IPS-18a (cell line): ENCODE data around the gene SPRED3.
"Not testable (repeated sequence)": the region's sequence is repeated elsewhere in the genome, so short reads cannot be mapped to it uniquely, and the experiment has no call there.

Experiments
- H3K27ac ChIP-seq: one replicate; pipeline ENCODE4 v1.5.1; 2013; ENCODE audit warnings: low read length
- H3K27me3 ChIP-seq: one replicate; pipeline ENCODE4 v1.6.1; 2013; ENCODE audit warnings: mild to moderate bottlenecking, low read length; ENCODE audit not compliant: control insufficient read depth, insufficient read depth
- H3K36me3 ChIP-seq: one replicate; pipeline ENCODE4 v1.6.1; 2013; ENCODE audit warnings: low read depth, low read length; ENCODE audit not compliant: control insufficient read depth
- H3K4me1 ChIP-seq: one replicate; pipeline ENCODE4 v1.6.1; 2013; ENCODE audit warnings: low read depth, low read length; ENCODE audit not compliant: control insufficient read depth
- H3K4me3 ChIP-seq: one replicate; pipeline ENCODE4 v1.5.1; 2013; ENCODE audit warnings: low read length
- H3K9ac ChIP-seq: one replicate; pipeline ENCODE4 v1.6.1; 2013; ENCODE audit warnings: mild to moderate bottlenecking, low read length, moderate library complexity
- H3K9me3 ChIP-seq: one replicate; pipeline ENCODE4 v1.6.1; 2013; ENCODE audit warnings: low read depth, low read length; ENCODE audit not compliant: control insufficient read depth

SPRED3 gene

DNA sequence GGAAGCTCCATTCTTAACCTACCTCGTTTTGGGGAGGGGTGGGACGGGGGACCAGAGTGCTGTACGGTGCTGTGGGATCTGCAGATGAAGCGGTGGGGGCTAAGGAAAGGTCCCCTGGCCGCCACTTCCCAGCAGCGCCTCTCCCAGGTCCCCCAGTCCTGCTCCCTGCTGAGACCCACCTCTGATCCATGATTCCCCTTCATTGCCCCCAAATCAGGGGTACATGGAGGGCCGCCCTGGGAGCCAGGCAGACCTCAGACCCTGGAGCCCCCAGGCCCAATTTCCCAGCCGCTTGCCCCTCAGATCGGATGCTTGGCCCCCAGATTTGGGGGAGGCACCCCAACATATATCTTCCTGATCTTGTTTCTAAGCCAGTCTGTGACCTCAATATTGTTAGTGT is 10.6 kb downstream of the SPRED3 start:
- no peak overlapping the region for H3K9ac ChIP-seq
- H3K9me3 ChIP-seq, result no peaks in the 10 kb centered on the region
- H3K4me3 ChIP-seq, result no peak overlapping the region
- no peaks in the 10 kb centered on the region for H3K36me3 ChIP-seq
- H3K27me3 ChIP-seq, result peaks cover 58% of the 10 kb centered on the region
- no peaks in the 10 kb centered on the region for H3K4me1 ChIP-seq
- no peak overlapping the region for H3K27ac ChIP-seq

DNA sequence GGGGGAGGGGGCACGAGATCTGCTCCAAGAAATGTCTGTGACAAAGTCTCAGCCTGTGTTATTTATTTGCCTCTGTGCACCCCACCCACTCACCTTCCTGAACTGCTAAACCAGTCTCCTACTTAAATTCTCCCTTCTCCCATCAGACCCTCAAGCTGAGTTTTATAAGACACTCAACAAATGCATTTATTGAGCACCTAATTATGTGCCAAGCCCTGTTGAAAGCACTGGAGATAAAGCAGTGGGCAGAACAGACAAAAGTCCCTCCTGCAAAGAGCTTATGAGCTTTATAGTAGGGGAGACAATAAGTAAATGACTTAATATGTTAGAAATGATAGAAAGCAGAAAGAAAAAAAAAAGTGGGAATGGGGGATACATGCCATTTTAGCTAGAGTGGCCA is 11.0 kb downstream of the SPRED3 start:
- H3K27me3 ChIP-seq, result peaks cover 61% of the 10 kb centered on the region
- H3K9me3 ChIP-seq, result no peaks in the 10 kb centered on the region
- H3K4me1 ChIP-seq, result no peaks in the 10 kb centered on the region
- no peak overlapping the region for H3K9ac ChIP-seq
- H3K36me3 ChIP-seq, result no peaks in the 10 kb centered on the region
- H3K4me3 ChIP-seq, result no peak overlapping the region
- H3K27ac ChIP-seq, result no peak overlapping the region

DNA sequence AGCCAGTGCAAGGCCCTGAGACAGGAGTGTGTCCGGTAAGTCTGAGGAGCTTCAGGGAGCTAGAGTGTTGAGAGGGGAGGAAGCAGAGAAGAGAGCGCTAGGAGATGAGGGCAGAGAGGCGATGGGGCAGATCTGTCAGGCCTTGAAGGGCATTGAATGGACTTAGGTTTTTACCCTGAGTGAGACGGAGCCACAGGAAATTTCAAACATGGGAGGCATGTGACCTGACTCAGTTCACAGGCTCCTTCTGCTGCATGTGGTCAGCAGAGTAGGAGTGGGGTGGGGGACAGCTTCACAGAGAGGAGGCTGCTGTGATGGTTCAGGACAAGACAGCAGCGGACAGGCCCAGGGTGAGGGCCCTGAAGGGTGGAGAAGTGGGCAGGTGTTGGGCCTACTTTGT is 11.9 kb downstream of the SPRED3 start:
- H3K27me3 ChIP-seq, result peaks cover 61% of the 10 kb centered on the region
- H3K36me3 ChIP-seq, result no peaks in the 10 kb centered on the region
- H3K9ac ChIP-seq, result no peak overlapping the region
- no peak overlapping the region for H3K4me3 ChIP-seq
- H3K27ac ChIP-seq, result no peak overlapping the region
- H3K9me3 ChIP-seq, result no peaks in the 10 kb centered on the region
- no peaks in the 10 kb centered on the region for H3K4me1 ChIP-seq

DNA sequence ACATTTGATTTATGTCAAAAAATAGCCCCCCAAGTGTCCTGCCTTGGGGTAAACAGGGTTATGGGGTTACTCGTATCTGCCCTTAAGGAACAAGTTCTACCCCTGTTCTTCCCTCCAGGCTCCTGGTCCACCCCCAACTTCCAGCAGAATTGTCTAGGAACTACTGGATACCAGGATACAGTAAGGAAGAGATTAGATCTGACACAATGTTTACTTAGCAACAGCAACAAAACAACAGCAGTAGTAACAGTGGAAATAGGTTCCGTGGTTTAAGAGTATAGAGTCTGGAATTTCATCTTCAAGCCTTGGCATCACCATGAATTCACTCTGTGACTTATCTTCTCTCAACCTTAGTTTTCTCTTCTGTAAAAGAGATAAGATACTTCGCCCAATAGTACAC is 12.7 kb downstream of the SPRED3 start:
- no peak overlapping the region for H3K27ac ChIP-seq
- H3K4me3 ChIP-seq, result no peak overlapping the region
- peaks cover 61% of the 10 kb centered on the region for H3K27me3 ChIP-seq
- no peaks in the 10 kb centered on the region for H3K36me3 ChIP-seq
- H3K9me3 ChIP-seq, result no peaks in the 10 kb centered on the region
- H3K4me1 ChIP-seq, result no peaks in the 10 kb centered on the region
- no peak overlapping the region for H3K9ac ChIP-seq

DNA sequence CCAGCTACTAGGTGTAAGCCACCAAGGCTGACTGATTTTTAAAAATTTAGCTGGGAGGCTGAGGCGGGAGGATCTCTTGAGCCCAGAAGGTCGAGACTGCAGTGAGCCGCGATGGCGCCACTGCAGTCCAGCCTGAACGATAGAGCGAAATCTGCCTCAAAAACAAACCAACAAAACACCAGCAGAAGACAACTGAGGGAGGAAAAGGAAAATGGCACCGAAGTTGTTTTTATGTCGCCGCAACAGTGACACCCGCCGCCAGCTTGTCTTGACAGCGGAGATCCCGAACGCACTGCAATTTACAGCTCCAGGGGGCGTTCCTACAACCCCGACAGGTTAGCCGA is 14.1 kb downstream of the SPRED3 start:
- Histone ChIP-seq H3K4me1 (no peaks in the 10 kb centered on the region), H3K4me3 (peak overlapping the region; percentile 28), H3K9me3 (no peaks in the 10 kb centered on the region), H3K9ac (no peak overlapping the region), H3K27me3 (peaks cover 49% of the 10 kb centered on the region), H3K27ac (no peak overlapping the region), H3K36me3 (no peaks in the 10 kb centered on the region)

DNA sequence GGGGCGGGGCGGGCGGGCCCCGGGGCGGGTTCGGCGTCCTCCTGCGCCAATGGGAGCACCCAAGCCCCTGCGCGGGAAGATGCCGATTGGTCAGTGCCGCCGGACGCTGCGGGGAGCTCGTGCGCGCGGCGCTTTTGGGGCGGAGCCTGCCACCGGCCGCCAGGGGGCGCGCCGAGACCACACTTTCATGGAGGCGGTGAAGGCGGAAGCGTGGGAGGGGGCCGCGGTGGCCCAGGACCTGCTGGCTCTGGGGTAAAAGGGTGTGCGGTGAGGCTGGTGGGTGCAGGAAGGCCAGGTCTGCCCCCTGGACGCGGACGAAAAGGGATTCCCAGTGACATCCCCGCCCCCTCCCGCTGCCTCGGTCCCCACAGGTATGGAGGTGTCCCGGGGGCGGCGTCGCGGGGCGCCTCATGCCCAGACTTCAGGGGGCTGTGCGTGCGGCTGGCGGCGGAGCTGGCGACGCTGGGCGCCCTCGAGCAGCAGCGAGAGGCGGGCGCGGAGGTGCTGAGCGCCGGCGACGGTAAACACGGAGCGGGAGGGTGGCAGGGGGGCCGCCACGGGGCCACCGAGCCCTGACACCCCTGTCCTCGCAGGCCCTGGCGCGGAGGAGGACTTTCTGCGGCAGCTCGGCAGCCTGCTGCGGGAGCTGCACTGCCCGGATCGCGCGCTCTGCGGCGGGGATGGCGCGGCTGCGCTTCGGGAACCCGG is 14.6 kb downstream of the SPRED3 start, which contains the start of gene FAM98C:
Gene FAM98C (plus strand): TSS at position 127 of the 708 bp plus-strand sequence. CDS start 61 bp downstream, at position 188.
- Histone ChIP-seq H3K36me3 (no peaks in the 10 kb centered on the region), H3K27ac (no peak within 1 kb of the TSS)

DNA sequence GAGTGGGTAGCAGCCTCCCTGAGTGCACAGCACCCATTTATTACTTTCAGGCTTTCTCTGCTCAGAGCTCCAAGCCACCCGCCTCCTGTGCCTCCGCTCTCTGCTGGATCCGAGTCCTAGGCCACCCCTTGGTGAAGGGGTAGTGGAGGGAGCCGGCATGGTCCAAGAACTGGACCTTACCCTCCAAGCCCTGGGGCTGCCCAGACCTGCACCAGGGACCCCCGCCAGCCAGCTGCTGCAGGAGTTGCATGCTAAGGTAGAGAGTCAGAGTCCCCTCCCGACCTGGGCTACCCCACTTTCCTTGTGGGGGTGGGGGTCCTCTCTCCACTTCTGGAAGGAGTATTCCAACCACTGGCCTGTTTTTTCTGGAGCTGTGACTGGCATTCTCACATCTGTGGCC is 16.4 kb downstream of the SPRED3 start:
- no peak overlapping the region for H3K27ac ChIP-seq
- H3K4me3 ChIP-seq, result no peak overlapping the region
- no peaks in the 10 kb centered on the region for H3K9me3 ChIP-seq
- H3K27me3 ChIP-seq, result peaks cover 28% of the 10 kb centered on the region
- no peaks in the 10 kb centered on the region for H3K4me1 ChIP-seq
- H3K9ac ChIP-seq, result no peak overlapping the region
- no peaks in the 10 kb centered on the region for H3K36me3 ChIP-seq

More for the DNA sequence above, 14.6 kb downstream of the SPRED3 start, which contains the start of gene FAM98C:
- H3K9ac ChIP-seq, result peak within 1 kb of the TSS; percentile 7
- H3K4me1 ChIP-seq, result no peaks in the 10 kb centered on the region
- no peaks in the 10 kb centered on the region for H3K9me3 ChIP-seq
- H3K4me3 ChIP-seq, result peak within 1 kb of the TSS; percentile 62
- H3K27me3 ChIP-seq, result peaks cover 45% of the 10 kb centered on the region

DNA sequence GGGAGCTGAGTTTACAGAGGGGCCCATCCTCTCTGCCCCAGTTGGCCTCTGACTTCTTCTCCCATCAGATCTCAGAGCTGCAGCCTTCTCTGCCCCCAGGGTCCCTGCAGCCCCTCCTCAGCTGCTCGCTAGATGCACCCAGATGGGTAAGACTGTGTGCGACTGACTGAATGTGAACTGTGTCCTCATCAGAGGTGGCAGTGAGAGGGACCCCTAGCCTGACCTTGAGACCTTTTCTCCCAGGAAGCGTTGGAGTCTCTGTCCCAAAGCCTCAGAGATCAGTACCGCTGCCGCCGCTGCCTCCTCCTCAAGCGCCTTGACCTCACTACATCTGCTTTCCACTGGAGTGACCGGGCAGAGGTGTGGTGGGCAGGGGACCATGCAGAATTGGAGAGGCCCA is 16.8 kb downstream of the SPRED3 start:
- no peak overlapping the region for H3K9ac ChIP-seq
- no peak overlapping the region for H3K27ac ChIP-seq
- H3K4me3 ChIP-seq, result no peak overlapping the region
- H3K36me3 ChIP-seq, result no peaks in the 10 kb centered on the region
- H3K9me3 ChIP-seq, result no peaks in the 10 kb centered on the region
- no peaks in the 10 kb centered on the region for H3K4me1 ChIP-seq
- peaks cover 24% of the 10 kb centered on the region for H3K27me3 ChIP-seq

DNA sequence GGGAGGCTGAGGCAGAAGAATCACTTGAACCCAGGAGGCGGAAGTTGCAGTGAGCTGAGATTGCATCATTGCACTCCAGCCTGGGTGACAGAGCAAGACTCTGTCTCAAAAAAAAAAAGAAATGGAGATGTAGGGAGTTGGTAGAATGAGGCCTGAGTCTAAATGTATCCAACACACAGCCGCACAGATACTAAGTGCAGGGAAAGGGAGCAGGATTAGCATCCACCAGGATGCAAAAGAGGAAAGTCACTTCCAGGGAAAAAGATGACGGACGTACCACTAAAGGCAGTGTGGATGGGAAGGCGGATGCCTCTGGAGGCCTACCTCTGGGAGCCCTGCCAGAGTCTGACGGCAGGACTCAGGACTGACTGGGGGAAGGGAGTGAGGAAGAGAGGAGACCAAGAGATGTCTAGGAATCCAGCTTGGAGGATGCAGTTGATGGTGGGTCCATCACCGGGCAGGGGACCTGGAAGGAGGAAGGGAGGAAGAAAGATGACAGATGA is 21.2 kb downstream of the SPRED3 start:
- H3K27me3 ChIP-seq, result no peaks in the 10 kb centered on the region
- H3K4me1 ChIP-seq, result no peaks in the 10 kb centered on the region
- no peaks in the 10 kb centered on the region for H3K36me3 ChIP-seq
- H3K4me3 ChIP-seq, result no peak overlapping the region
- H3K27ac ChIP-seq, result no peak overlapping the region
- no peak overlapping the region for H3K9ac ChIP-seq
- H3K9me3 ChIP-seq, result no peaks in the 10 kb centered on the region

DNA sequence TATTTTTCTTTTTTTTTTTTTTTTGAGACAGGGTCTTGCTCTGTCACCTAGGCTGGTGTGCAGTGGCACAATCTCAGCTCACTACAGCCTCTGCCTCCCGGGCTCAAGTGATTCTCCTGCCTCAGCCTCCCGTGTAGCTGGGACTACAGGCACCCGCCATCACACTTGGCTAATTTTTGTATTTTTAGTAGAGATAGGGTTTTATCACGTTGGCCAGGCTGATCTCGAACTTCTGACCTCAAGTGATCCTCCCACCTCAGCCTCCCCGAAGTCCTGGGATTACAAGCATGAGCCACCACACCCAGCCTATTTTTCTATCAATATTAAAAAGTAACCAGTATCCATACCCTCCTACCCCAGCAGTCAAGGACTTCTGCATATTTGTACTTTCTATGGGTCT is 21.9 kb downstream of the SPRED3 start:
- H3K9ac ChIP-seq, H3K4me1 ChIP-seq, H3K9me3 ChIP-seq, H3K27ac ChIP-seq, H3K27me3 ChIP-seq, H3K4me3 ChIP-seq, H3K36me3 ChIP-seq: not testable (repeated sequence)

DNA sequence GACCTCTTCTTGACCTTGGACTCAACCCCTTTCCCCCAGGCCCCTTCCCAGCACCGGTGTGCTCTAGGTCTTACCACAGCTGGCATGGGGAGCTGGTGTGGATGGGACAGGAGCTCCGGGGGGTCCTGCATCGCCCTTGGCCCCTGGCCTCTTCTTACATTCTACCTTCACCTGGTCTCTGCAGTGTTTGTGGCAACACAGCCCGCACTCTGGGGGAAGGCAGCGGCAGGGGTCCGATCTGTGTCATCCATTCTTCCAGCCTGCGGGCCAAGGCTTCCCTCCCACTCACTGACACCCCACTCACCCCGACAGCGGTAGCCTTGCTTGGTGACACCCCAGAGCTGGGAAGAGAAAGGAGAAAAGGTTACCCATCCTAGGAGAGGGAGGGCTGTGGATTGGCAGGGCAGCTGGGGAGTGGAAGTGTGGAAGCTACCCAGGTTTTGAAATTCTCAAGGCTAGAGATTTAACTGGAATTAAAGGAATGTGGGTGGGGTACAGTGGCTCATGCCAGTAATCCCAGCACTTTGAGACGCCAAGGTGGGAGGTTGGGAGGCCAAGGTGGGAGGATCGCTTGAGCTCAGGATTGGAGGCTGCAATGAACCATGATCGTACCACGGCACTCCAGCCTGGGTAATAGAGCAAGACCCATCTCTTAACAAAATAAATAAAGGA is 22.7 kb downstream of the SPRED3 start:
- no peaks in the 10 kb centered on the region for H3K36me3 ChIP-seq
- no peak overlapping the region for H3K27ac ChIP-seq
- no peaks in the 10 kb centered on the region for H3K4me1 ChIP-seq
- H3K9ac ChIP-seq, result no peak overlapping the region
- no peak overlapping the region for H3K4me3 ChIP-seq
- H3K9me3 ChIP-seq, result no peaks in the 10 kb centered on the region
- no peaks in the 10 kb centered on the region for H3K27me3 ChIP-seq

DNA sequence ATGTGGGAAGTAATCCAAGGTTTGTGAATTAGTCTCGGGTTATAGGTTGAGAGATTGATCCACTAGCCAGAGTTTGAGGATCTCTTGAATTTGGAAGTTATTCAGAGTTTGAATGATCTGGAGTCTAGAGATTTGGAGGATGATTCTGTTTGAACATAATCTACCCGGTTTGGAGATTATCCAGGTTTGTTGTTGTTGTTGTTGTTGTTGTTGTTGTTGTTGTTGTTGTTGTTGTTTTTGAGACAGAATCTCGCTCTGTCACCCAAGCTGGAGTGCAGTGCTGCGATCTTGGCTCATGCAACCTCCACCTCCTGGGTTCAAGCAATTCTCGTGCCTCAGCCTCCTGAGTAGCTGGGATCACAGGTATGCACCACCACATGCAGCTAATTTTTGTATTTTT is 23.4 kb downstream of the SPRED3 start:
- not testable (repeated sequence) for H3K36me3 ChIP-seq, H3K27ac ChIP-seq, H3K4me1 ChIP-seq, H3K9ac ChIP-seq, H3K4me3 ChIP-seq, H3K9me3 ChIP-seq, H3K27me3 ChIP-seq
